ENCODE data around the gene PDZD8.

The PDZD8 gene

GRCh38 chr10:117390420-117390819, 15.2 kb upstream of the PDZD8 start:
- Histone ChIP-seq H3K27me3 (ENCODE audit: control insufficient read depth, insufficient read depth, low read length) (no peaks in the 10 kb centered on the region), H3K9me3 (ENCODE audit: control insufficient read depth, insufficient read depth, low read depth, low read length) (no peaks in the 10 kb centered on the region), H3K4me1 (ENCODE audit: control insufficient read depth, insufficient read depth, low read length) (no peaks in the 10 kb centered on the region), H3K27ac (ENCODE audit: low read depth, low read length) (no peak overlapping the region), H3K4me3 (ENCODE audit: low read depth, low read length) (no peak overlapping the region), H3K36me3 (ENCODE audit: control insufficient read depth, insufficient read depth, low read length) (no peaks in the 10 kb centered on the region), H3K9ac (ENCODE audit: low read length) (no peak overlapping the region)

GRCh38 chr10:117386805-117387204, 11.6 kb upstream of the PDZD8 start:
- Histone ChIP-seq H3K9me3 (ENCODE audit: control insufficient read depth, insufficient read depth, low read depth, low read length) (no peaks in the 10 kb centered on the region), H3K4me3 (ENCODE audit: low read depth, low read length) (no peak overlapping the region), H3K4me1 (ENCODE audit: control insufficient read depth, insufficient read depth, low read length) (no peaks in the 10 kb centered on the region), H3K36me3 (ENCODE audit: control insufficient read depth, insufficient read depth, low read length) (no peaks in the 10 kb centered on the region), H3K27me3 (ENCODE audit: control insufficient read depth, insufficient read depth, low read length) (no peaks in the 10 kb centered on the region), H3K27ac (ENCODE audit: low read depth, low read length) (no peak overlapping the region), H3K9ac (ENCODE audit: low read length) (no peak overlapping the region)

DNA sequence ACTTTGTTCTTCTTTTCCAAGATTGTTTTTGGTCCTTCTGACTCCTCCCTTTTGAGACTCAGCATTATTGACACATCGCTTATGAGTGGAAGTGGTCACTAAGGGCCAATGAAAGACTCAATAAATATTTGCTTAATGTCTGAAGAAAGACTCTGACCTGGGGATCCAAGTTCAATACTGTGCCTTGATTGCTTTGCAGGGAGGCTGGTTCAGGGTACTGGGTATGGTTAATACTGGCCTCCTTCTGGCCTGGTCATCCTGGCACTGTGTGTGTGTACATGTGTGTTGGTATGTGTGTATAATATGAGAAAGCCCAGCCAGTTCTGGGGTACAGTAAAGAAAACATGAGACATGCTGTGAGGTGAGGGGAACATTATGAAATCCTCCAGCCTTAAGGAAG, 7.6 kb upstream of the PDZD8 start:
- Histone ChIP-seq H3K4me1 (ENCODE audit: control insufficient read depth, insufficient read depth, low read length) (no peaks in the 10 kb centered on the region; the same call in 1 of the 2 replicates), H3K4me3 (ENCODE audit: low read depth, low read length) (no peak overlapping the region), H3K9ac (ENCODE audit: low read length) (no peak overlapping the region), H3K36me3 (ENCODE audit: control insufficient read depth, insufficient read depth, low read length) (no peaks in the 10 kb centered on the region), H3K9me3 (ENCODE audit: control insufficient read depth, insufficient read depth, low read depth, low read length) (no peaks in the 10 kb centered on the region), H3K27me3 (ENCODE audit: control insufficient read depth, insufficient read depth, low read length) (peaks cover 29% of the 10 kb centered on the region), H3K27ac (ENCODE audit: low read depth, low read length) (no peak overlapping the region)

- H3K36me3 ChIP-seq (ENCODE audit: control insufficient read depth, insufficient read depth, low read length), result no peaks in the 10 kb centered on the region
- H3K4me3 ChIP-seq (ENCODE audit: low read depth, low read length), result peak overlapping the region; percentile 100
- H3K27me3 ChIP-seq (ENCODE audit: control insufficient read depth, insufficient read depth, low read length), result peaks cover 49% of the 10 kb centered on the region
- peak overlapping the region; percentile 75 for H3K9ac ChIP-seq (ENCODE audit: low read length)
- H3K27ac ChIP-seq (ENCODE audit: low read depth, low read length), result peak overlapping the region; percentile 19; the same call in 1 of the 2 replicates
- H3K9me3 ChIP-seq (ENCODE audit: control insufficient read depth, insufficient read depth, low read depth, low read length), result no peaks in the 10 kb centered on the region
- H3K4me1 ChIP-seq (ENCODE audit: control insufficient read depth, insufficient read depth, low read length), result peaks cover 12% of the 10 kb centered on the region; the same call in 1 of the 2 replicates
These were observed 507 bp downstream of the PDZD8 start for GRCh38 chr10:117374506-117375359.

DNA sequence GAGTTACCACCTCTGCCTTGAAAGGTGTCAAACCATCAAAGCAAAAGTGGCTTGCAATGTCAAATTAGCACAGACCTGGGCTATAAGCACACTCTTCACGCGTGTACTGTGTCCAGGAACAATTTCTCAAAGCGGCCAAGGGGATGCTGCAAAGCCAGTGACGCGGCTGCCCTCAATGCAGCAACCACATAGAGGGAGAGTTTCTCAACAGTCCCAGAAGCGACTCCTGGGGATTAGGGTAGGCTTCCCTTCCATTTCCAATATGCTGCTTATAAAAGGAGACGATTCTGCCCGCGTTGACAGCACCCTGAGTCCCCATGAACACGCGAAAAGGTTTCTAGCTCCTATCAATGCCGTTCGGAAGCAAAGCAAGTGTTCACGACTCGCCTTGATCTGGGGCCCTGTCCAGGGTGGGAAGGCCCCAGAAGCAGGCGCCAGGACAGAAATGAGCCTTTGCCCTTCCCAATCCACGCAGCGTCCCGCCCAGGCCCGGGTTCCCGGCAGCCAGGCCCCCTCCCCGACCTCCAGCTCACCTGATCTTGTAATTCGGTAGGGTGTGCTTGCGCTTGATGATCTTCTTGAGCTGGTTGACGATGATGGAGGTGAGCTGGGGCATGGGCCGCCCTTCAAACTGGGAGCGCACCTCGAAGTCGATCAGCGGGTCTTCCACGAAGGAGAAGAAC, 1.3 kb downstream of the PDZD8 start:
- Histone ChIP-seq H3K27ac (ENCODE audit: low read depth, low read length) (no peak overlapping the region), H3K4me3 (ENCODE audit: low read depth, low read length) (peak overlapping the region; percentile 100), H3K9me3 (ENCODE audit: control insufficient read depth, insufficient read depth, low read depth, low read length) (no peaks in the 10 kb centered on the region), H3K4me1 (ENCODE audit: control insufficient read depth, insufficient read depth, low read length) (peaks cover 12% of the 10 kb centered on the region; the same call in 1 of the 2 replicates), H3K27me3 (ENCODE audit: control insufficient read depth, insufficient read depth, low read length) (peaks cover 41% of the 10 kb centered on the region), H3K36me3 (ENCODE audit: control insufficient read depth, insufficient read depth, low read length) (no peaks in the 10 kb centered on the region), H3K9ac (ENCODE audit: low read length) (peak overlapping the region; percentile 75)

DNA sequence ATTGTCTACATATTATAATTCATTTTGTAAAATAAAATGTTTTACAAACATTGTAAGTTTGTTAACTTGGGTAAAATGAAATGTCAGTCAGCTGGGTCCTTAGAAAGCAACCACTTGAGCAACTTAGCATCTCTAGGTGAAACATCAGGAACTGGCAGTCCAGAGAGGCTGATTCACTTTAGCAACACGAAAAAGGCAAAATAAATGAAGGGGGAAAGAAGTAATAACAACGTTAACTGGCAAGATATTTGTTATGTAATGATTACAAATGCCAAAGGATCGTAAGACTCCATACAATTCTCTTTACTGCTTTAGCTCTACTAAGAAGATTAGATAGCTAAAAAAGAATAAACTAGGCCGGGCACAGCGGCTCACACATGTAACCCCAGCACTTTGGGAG, 5.0 kb downstream of the PDZD8 start:
- no peaks in the 10 kb centered on the region for H3K36me3 ChIP-seq (ENCODE audit: control insufficient read depth, insufficient read depth, low read length)
- no peak overlapping the region for H3K4me3 ChIP-seq (ENCODE audit: low read depth, low read length)
- H3K27me3 ChIP-seq (ENCODE audit: control insufficient read depth, insufficient read depth, low read length), result peaks cover 9% of the 10 kb centered on the region; the same call in 1 of the 2 replicates
- H3K9ac ChIP-seq (ENCODE audit: low read length), result no peak overlapping the region
- no peaks in the 10 kb centered on the region for H3K9me3 ChIP-seq (ENCODE audit: control insufficient read depth, insufficient read depth, low read depth, low read length)
- H3K27ac ChIP-seq (ENCODE audit: low read depth, low read length), result no peak overlapping the region
- peaks cover 9% of the 10 kb centered on the region; the same call in 1 of the 2 replicates for H3K4me1 ChIP-seq (ENCODE audit: control insufficient read depth, insufficient read depth, low read length)

DNA sequence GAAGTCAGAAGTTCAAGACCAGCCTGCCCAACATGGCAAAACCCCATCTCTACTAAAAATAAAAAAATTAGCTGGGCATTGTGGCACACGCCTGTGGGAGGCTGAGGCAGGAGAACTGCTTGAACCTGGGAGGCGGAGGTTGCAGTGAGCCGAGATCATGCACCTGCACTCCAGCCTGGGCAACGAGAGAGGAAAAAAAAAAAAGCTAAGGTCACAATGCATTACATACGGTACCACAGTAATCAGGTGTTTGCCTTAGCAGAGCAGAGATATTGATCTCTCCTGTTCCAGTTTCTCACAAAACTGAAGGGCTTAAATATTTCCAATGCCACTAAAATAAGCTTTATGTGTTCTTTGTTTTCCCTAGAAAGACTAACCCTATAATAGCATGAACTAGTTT, 7.5 kb downstream of the PDZD8 start:
- Histone ChIP-seq H3K9me3 (ENCODE audit: control insufficient read depth, insufficient read depth, low read depth, low read length) (no peaks in the 10 kb centered on the region), H3K36me3 (ENCODE audit: control insufficient read depth, insufficient read depth, low read length) (no peaks in the 10 kb centered on the region), H3K4me3 (ENCODE audit: low read depth, low read length) (no peak overlapping the region), H3K27me3 (ENCODE audit: control insufficient read depth, insufficient read depth, low read length) (no peaks in the 10 kb centered on the region), H3K27ac (ENCODE audit: low read depth, low read length) (no peak overlapping the region), H3K4me1 (ENCODE audit: control insufficient read depth, insufficient read depth, low read length) (peaks cover 22% of the 10 kb centered on the region), H3K9ac (ENCODE audit: low read length) (no peak overlapping the region)

DNA sequence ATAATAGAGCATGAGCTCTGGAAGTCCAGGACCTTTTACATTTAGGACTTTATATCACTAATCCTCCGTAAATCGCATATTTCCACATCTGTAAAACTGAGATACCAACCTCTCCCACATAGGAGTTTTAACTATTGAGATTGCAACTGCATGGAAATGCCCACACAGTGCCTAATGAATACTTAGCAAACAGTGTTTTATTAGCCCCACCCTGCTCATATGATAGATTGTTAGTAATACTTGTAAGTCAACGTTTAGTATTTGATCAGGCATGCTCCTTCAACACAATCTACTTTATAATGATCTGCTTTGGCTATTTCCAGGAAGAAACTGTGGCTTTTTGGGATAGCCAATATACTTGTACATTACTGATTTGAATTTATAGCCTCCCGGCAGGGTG, 8.5 kb downstream of the PDZD8 start:
- H3K9ac ChIP-seq (ENCODE audit: low read length), result no peak overlapping the region
- no peaks in the 10 kb centered on the region for H3K36me3 ChIP-seq (ENCODE audit: control insufficient read depth, insufficient read depth, low read length)
- H3K9me3 ChIP-seq (ENCODE audit: control insufficient read depth, insufficient read depth, low read depth, low read length), result no peaks in the 10 kb centered on the region
- no peak overlapping the region for H3K4me3 ChIP-seq (ENCODE audit: low read depth, low read length)
- peaks cover 22% of the 10 kb centered on the region for H3K4me1 ChIP-seq (ENCODE audit: control insufficient read depth, insufficient read depth, low read length)
- H3K27ac ChIP-seq (ENCODE audit: low read depth, low read length), result no peak overlapping the region
- H3K27me3 ChIP-seq (ENCODE audit: control insufficient read depth, insufficient read depth, low read length), result no peaks in the 10 kb centered on the region

DNA sequence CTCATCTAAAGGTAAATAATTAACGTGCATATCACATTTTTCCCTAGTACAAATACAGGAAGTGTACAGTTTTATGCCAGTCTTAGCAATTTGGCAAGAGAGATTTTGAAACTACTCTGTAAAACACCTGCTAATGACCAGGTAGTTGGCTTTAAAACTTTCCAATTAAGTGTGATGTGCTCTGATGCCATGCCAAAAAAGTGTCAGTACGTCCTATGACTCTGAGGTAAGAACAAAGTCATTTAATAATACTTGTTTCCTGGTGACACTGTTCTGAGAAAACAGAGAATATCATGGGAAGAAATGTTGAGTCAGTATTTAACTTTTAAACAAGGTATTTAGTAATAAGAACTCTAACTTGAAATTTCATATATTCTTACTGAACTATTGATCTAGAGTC, 9.6 kb downstream of the PDZD8 start:
- Histone ChIP-seq H3K4me3 (ENCODE audit: low read depth, low read length) (no peak overlapping the region), H3K27me3 (ENCODE audit: control insufficient read depth, insufficient read depth, low read length) (no peaks in the 10 kb centered on the region), H3K4me1 (ENCODE audit: control insufficient read depth, insufficient read depth, low read length) (peaks cover 19% of the 10 kb centered on the region)

DNA sequence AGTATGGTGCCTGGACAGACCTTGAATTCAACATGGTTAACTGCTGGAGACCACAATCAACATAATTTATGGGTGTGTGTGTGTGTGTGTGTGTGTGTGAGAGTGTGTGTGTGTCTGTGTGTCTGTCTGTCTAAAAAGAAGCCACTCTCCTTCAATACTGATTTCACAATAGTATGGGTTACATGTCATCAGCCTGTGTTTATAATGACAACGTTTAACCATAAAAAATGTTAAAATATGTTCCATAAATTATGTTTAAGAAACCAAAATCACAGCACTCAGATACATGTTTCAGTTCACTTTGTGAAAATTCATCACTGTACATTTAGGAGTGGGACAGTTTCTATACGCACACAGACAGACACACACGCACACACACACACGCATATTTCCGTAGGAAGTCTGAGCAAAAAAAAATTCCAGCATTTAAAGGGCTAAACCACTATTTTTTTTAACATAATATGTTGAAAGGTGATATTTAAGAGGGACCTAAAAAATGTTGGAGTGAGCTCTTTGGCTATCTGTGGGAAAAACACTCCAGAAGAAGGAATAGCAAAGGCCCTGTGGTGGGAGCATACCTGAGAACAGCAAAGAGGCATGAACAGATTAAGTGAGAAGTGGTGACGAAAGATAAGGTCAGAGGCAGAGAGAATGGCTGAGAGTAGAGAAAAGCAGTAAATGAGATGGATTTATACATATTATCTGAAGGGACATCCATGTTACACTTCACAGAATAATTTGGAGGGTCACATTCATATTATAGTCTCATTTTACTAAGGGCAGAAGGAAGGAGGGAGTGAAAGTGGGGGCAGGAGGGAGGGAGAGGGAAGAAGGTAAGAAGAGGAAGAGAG, 10.9 kb downstream of the PDZD8 start:
- Histone ChIP-seq H3K4me3 (ENCODE audit: low read depth, low read length) (peak overlapping the region; percentile 4; the same call in 1 of the 2 replicates), H3K9me3 (ENCODE audit: control insufficient read depth, insufficient read depth, low read depth, low read length) (no peaks in the 10 kb centered on the region), H3K27ac (ENCODE audit: low read depth, low read length) (no peak overlapping the region), H3K4me1 (ENCODE audit: control insufficient read depth, insufficient read depth, low read length) (peaks cover 18% of the 10 kb centered on the region), H3K9ac (ENCODE audit: low read length) (no peak overlapping the region), H3K27me3 (ENCODE audit: control insufficient read depth, insufficient read depth, low read length) (no peaks in the 10 kb centered on the region), H3K36me3 (ENCODE audit: control insufficient read depth, insufficient read depth, low read length) (no peaks in the 10 kb centered on the region)

More for the DNA sequence above, 9.6 kb downstream of the PDZD8 start:
- H3K27ac ChIP-seq (ENCODE audit: low read depth, low read length), result no peak overlapping the region
- H3K9ac ChIP-seq (ENCODE audit: low read length), result no peak overlapping the region
- H3K9me3 ChIP-seq (ENCODE audit: control insufficient read depth, insufficient read depth, low read depth, low read length), result no peaks in the 10 kb centered on the region
- H3K36me3 ChIP-seq (ENCODE audit: control insufficient read depth, insufficient read depth, low read length), result no peaks in the 10 kb centered on the region
